GM12875 (cell line): ENCODE measurements around the gene PARD3.
"Not testable (repeated sequence)": the region's sequence is repeated elsewhere in the genome, so short reads cannot be mapped to it uniquely, and the experiment has no call there.

Experiments
- H3K4me3 ChIP-seq: one replicate; pipeline ENCODE4 v1.5.1; 2011; ENCODE audit warnings: low read depth, low read length, control low read depth
- CTCF ChIP-seq: IDR thresholded peaks from 2 replicates; pipeline ENCODE4 v1.5.1; 2011; ENCODE audit warnings: low read depth, mild to moderate bottlenecking, control low read depth, inconsistent platforms, low read length, moderate library complexity, borderline replicate concordance; ENCODE audit not compliant: insufficient read depth

Gene PARD3

DNA sequence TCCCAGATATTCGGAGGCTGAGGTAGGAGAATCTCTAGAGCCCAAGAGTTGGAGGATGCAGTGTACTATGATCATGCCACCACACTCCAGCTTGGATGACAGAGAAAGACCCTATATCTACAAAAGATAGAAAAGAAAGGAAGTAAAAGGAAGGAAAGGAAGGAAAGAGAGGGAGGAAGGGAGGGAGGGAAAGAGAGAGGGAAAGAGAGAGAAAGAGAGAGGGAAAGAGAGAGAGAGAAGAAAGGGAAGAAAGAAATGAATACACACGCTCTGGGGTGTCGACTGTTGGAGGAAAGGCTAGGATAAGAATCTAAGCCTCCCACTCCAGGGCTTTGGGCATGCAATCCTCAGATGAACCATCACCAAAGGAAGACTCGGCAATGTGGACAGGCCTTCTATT is 69.9 kb downstream of the PARD3 start:
- H3K4me3 ChIP-seq, result no peak overlapping the region
- TF ChIP-seq CTCF, result no peak

DNA sequence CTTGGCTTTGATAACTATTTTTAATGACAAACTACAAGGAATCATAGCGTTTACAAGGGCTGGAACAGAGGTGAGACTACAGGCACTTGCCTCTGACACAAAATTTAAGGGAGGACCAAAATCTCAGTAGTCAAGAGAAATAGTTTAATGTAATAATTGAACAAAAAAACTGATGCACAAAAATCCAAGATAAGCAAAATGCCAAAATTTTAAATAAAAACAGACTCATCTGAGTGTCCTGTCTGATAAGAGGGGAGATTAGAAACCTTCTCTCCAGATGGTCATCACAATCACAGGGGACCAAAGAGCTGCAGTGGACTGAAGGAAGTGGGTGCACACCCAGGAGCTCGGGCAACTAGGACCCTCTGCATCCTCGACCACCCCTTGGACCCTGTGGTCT is 70.5 kb downstream of the PARD3 start:
- no peak overlapping the region for H3K4me3 ChIP-seq
- TF ChIP-seq CTCF, result no peak

DNA sequence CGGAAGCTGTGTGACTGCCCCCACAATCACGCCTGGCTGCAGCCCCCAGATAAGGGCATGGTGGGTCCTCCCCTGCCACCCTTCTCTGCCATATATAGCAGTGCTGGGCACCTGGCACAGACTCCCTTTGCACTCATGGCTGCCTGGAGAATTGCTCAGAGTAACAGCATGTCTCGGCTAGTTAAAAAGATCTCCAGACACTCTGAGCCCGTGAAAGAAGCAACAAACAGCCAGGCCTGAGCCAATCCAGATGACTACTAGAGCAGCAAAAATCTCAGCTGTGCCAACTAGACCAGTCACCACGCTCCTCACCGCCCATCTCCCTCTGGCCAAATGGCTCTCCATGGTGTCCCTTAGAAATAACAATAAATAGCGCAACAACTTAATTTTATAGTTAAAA is 71.3 kb downstream of the PARD3 start:
- no peak overlapping the region for H3K4me3 ChIP-seq
- no peak for TF ChIP-seq CTCF

GRCh38 chr10:34742456-34742855 is 72.6 kb downstream of the PARD3 start:
- TF ChIP-seq CTCF, result no peak
- H3K4me3 ChIP-seq, result no peak overlapping the region

GRCh38 chr10:34741087-34741486 is 74.0 kb downstream of the PARD3 start:
- H3K4me3 ChIP-seq, result not testable (repeated sequence)

DNA sequence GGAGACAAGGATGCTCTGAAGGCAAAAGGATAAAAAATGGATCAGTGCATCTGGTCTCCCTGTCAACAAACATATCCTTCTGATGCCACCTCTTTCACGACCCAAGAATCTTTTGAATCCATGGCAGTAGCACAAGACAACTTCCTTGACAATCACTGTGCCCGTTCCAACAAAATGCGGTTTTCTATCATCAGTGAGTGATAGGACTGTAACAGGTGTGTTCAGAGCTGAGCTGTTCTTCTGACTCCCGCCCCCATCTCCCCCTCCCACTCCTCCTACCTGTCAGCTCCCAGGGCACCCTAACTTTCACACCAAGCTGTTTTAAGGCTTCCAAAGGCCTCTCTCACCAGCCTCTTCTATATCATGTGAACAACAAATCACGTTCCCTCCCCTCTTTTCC is 74.8 kb downstream of the PARD3 start:
- TF ChIP-seq CTCF, result no peak
- no peak overlapping the region for H3K4me3 ChIP-seq

DNA sequence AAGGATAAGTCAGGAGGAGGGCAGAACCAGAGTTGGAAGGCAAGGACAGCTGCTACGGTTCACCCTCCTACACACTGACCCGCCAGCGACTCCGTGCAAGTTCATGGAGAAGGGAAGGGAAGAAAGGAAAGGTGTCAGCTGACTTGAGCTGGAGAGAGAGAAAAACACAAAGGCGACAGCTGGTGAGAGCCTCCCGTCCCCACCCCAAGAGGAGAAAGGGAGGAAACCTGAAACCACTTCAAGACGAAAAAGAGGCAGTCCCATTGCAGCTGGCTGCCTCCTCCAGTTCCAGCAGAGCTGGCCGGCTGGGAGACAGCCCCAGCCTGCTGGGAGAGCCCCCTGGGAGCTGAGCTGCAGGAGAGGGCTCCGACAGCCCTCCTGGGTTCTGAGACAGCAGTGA is 75.2 kb downstream of the PARD3 start:
- TF ChIP-seq CTCF, result no peak
- H3K4me3 ChIP-seq, result no peak overlapping the region

DNA sequence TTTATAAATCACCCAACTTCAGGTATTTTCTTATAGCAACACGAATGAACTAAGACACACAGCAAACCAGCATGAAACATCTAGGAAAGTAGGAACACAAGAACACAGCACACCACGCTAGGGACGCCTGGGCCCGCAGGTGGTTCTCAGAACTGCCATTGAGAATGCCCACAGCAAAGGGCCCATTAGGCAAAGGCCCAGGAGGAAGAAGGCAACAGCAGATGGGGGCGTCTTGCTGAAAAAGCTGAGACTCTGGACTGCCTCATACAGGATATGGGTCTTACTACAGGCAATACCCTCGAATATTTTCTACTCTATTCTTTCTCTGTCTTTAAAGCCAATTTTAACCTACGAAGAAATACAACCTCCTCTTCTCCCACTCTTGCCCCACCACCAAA is 77.3 kb downstream of the PARD3 start:
- H3K4me3 ChIP-seq, result no peak overlapping the region
- TF ChIP-seq CTCF, result no peak
